ENCODE measurements around the gene FAM98C. TPM values are rescaled to one million over a fixed set of nuclear protein-coding genes. Genes with fewer than 3 reads are reported as not detected.

The FAM98C gene
- polyA plus RNA-seq, 1 donor (not counting 4 experiments of a cell fraction or from before 2014, with no cell fraction given) = 5.8 TPM

- H3K36me3 ChIP-seq (ENCODE audit: control insufficient read depth in 2 of 2, extremely low read depth in 1 of 2, insufficient read depth in 2 of 2, low read length in 2 of 2) = peaks cover 0 to 2% of the 10 kb centered on the region in 2 experiments
- H3K9me3 ChIP-seq (ENCODE audit: control insufficient read depth, low read depth, low read length) = no peaks in the 10 kb centered on the region
- H3K4me3 ChIP-seq (ENCODE audit: control insufficient read depth in 2 of 3, extremely low read depth in 1 of 3, insufficient read depth in 2 of 3, low read depth in 1 of 3, low read length in 3 of 3) = no peak overlapping the region
- no peak for FAIRE-seq
- H4K20me1 ChIP-seq (ENCODE audit: control insufficient read depth, extremely low read depth, insufficient read depth, low read length) = no peaks in the 10 kb centered on the region
- H3K4me1 ChIP-seq (ENCODE audit: control insufficient read depth, extremely low read depth, insufficient read depth, low read length) = peaks cover 4% of the 10 kb centered on the region
- no peak overlapping the region for H3K9ac ChIP-seq (ENCODE audit: control insufficient read depth, extremely low read depth, insufficient read depth, low read length)
- dilution Hi-C loops (cut with MboI; ENCODE audit: extremely low pct_ligation_motif_present, low sequenced_read_pairs) = no loop called here
- TF ChIP-seq CTCF (optimal IDR thresholded peaks at IDR 0.05 in 1 of 3, IDR thresholded peaks at IDR 0.05 in 1 of 3, conservative IDR thresholded peaks at IDR 0.05 in 1 of 3; ENCODE audit: extremely low read depth in 1 of 3, insufficient read depth in 2 of 3, low read length in 3 of 3) = no peak
- TF ChIP-seq EZH2 (IDR thresholded peaks at IDR 0.05; ENCODE audit: low read length) = no peak
- H3K9me1 ChIP-seq (ENCODE audit: control insufficient read depth, extremely low read depth, insufficient read depth, low read length) = no peaks in the 10 kb centered on the region
- no peak overlapping the region for H3K27ac ChIP-seq (ENCODE audit: control insufficient read depth, insufficient read depth, low read length)
- DNase-seq (ENCODE audit: low read depth, low spot score) = no peak
- no peaks in the 10 kb centered on the region for H3K27me3 ChIP-seq (ENCODE audit: control insufficient read depth, extremely low read depth, insufficient read depth, low read length)
- H2AFZ ChIP-seq (ENCODE audit: control insufficient read depth, low read length) = no peak overlapping the region
- no peak overlapping the region for H3K4me2 ChIP-seq (ENCODE audit: control insufficient read depth, extremely low read depth, insufficient read depth, low read depth, low read length)
- H3K79me2 ChIP-seq (ENCODE audit: control insufficient read depth, insufficient read depth, low read length) = no peaks in the 10 kb centered on the region
These were observed 2.5 kb upstream of the FAM98C start for GRCh38 chr19:38400361-38400760.

GRCh38 chr19:38401148-38401547 lies 1.7 kb upstream of the FAM98C start:
- DNase-seq (ENCODE audit: low read depth, low spot score) = no peak

More at GRCh38 chr19:38401148-38401547, 1.7 kb upstream of the FAM98C start:
- H2AFZ ChIP-seq (ENCODE audit: control insufficient read depth, low read length) = no peak overlapping the region
- H3K4me1 ChIP-seq (ENCODE audit: control insufficient read depth, extremely low read depth, insufficient read depth, low read length) = peaks cover 4% of the 10 kb centered on the region
- FAIRE-seq = no peak
- dilution Hi-C loops (cut with MboI; ENCODE audit: extremely low pct_ligation_motif_present, low sequenced_read_pairs) = no loop called here
- no peak overlapping the region for H3K4me2 ChIP-seq (ENCODE audit: control insufficient read depth, extremely low read depth, insufficient read depth, low read depth, low read length)
- H3K9ac ChIP-seq (ENCODE audit: control insufficient read depth, extremely low read depth, insufficient read depth, low read length) = no peak overlapping the region
- no peaks in the 10 kb centered on the region for H3K9me3 ChIP-seq (ENCODE audit: control insufficient read depth, low read depth, low read length)
- no peaks in the 10 kb centered on the region for H3K79me2 ChIP-seq (ENCODE audit: control insufficient read depth, insufficient read depth, low read length)
- TF ChIP-seq CTCF (optimal IDR thresholded peaks at IDR 0.05 in 1 of 3, IDR thresholded peaks at IDR 0.05 in 1 of 3, conservative IDR thresholded peaks at IDR 0.05 in 1 of 3; ENCODE audit: extremely low read depth in 1 of 3, insufficient read depth in 2 of 3, low read length in 3 of 3) = no peak
- TF ChIP-seq EZH2 (IDR thresholded peaks at IDR 0.05; ENCODE audit: low read length) = no peak
- no peaks in the 10 kb centered on the region for H3K36me3 ChIP-seq (ENCODE audit: control insufficient read depth in 2 of 2, extremely low read depth in 1 of 2, insufficient read depth in 2 of 2, low read length in 2 of 2)
- H3K27ac ChIP-seq (ENCODE audit: control insufficient read depth, insufficient read depth, low read length) = no peak overlapping the region
- H4K20me1 ChIP-seq (ENCODE audit: control insufficient read depth, extremely low read depth, insufficient read depth, low read length) = no peaks in the 10 kb centered on the region
- no peaks in the 10 kb centered on the region for H3K27me3 ChIP-seq (ENCODE audit: control insufficient read depth, extremely low read depth, insufficient read depth, low read length)
- H3K9me1 ChIP-seq (ENCODE audit: control insufficient read depth, extremely low read depth, insufficient read depth, low read length) = no peaks in the 10 kb centered on the region
- H3K4me3 ChIP-seq (ENCODE audit: control insufficient read depth in 2 of 3, extremely low read depth in 1 of 3, insufficient read depth in 2 of 3, low read depth in 1 of 3, low read length in 3 of 3) = no peak overlapping the region

Measured in keratinocyte (primary cell).